HepG2 (cell line): ENCODE data around the gene SLC17A9. TPM values are rescaled to one million over a fixed set of nuclear protein-coding genes. Genes with fewer than 3 reads are reported as not detected.

Experiments used
- ATF2 ChIP-seq: sonication (generic); formaldehyde crosslinking; IDR thresholded peaks from 2 replicates; pipeline ENCODE4 v1.4.0; 2020; ENCODE audit warnings: missing genetic modification reagents
- CBFB ChIP-seq: sonication (generic); formaldehyde crosslinking; IDR thresholded peaks from 2 replicates; pipeline ENCODE4 v1.4.0; 2020; ENCODE audit warnings: missing genetic modification reagents
- GMEB2 ChIP-seq: IDR thresholded peaks from 2 replicates; pipeline ENCODE4 v1.6.1; 2016; ENCODE audit warnings: missing biosample characterization, missing genetic modification reagents, low read depth
- HNF1B ChIP-seq: sonication (generic); formaldehyde crosslinking; IDR thresholded peaks from 2 replicates; pipeline ENCODE4 v1.5.1; 2020; ENCODE audit warnings: mild to moderate bottlenecking, moderate library complexity, missing genetic modification reagents
- KDM3A ChIP-seq: IDR thresholded peaks from 2 replicates; pipeline ENCODE4 v1.6.1; 2018; ENCODE audit warnings: low read depth, missing compliant biosample characterization
- LRRFIP1 ChIP-seq: sonication (generic); formaldehyde crosslinking; conservative IDR thresholded peaks from 2 replicates; pipeline ENCODE4 v1.4.0; 2020; ENCODE audit warnings: missing genetic modification reagents
- MXD3 ChIP-seq: IDR thresholded peaks from 2 replicates; pipeline ENCODE4 v1.6.1; 2016; ENCODE audit warnings: mild to moderate bottlenecking, missing biosample characterization, missing genetic modification reagents
- TGIF2 ChIP-seq: IDR thresholded peaks from 2 replicates; pipeline ENCODE4 v1.6.1; 2016; ENCODE audit warnings: control low read depth, missing compliant biosample characterization
- ZBED4 ChIP-seq: sonication (generic); formaldehyde crosslinking; IDR thresholded peaks from 2 replicates; pipeline ENCODE4 v1.4.0; 2020; ENCODE audit warnings: missing genetic modification reagents, borderline replicate concordance
- ZNF512 ChIP-seq: sonication (generic); formaldehyde crosslinking; IDR thresholded peaks from 2 replicates; pipeline ENCODE4 v1.4.0; 2020; ENCODE audit warnings: mild to moderate bottlenecking, missing genetic modification reagents
- ZNF580 ChIP-seq: IDR thresholded peaks from 2 replicates; pipeline ENCODE4 v1.6.1; 2016; ENCODE audit warnings: low read depth, borderline replicate concordance
- ZNF841 ChIP-seq: sonication (generic); formaldehyde crosslinking; IDR thresholded peaks from 2 replicates; pipeline ENCODE4 v1.8.1; 2023; ENCODE audit warnings: missing genetic modification reagents, borderline replicate concordance
- polyA plus RNA-seq, 8 experiments: library from polyadenylated mRNA; depleted of rRNA in 3 of 8; stranded (reverse) in 7 of 8; unstranded in 1 of 8; fragments of >200 nt; fragmentation: Illumina TruSeq in 4 of 8; extraction: Trizol in 4 of 8; gene quantifications; 2 replicates each; pipeline versions ENCODE4 v1.2.1 to v1.2.3, GENCODE V29; 2011 to 2016; ENCODE audit warnings: low read depth in 4 of 8, missing spikeins in 1 of 8, mixed read lengths in 1 of 8; ENCODE audit not compliant: insufficient read depth in 1 of 8
- total RNA-seq, 5 experiments: library from RNA; depleted of rRNA; stranded (reverse); fragments of >200 nt; fragmentation: Illumina TruSeq; extraction: Trizol; gene quantifications; 2 replicates each; pipeline ENCODE4 v1.2.3, GENCODE V29; 2016; ENCODE audit warnings: low read depth in 1 of 5

SLC17A9 gene
- total and polyA plus RNA-seq, 2 of the 13 experiments (the other 11 are each of a cell fraction or from before 2014, with no cell fraction given), result 110 to 191 TPM

GRCh38 chr20:62926229-62927127, 26.0 kb upstream of the SLC17A9 start, which contains the start of gene DIDO1 (continued):
- TF ChIP-seq ATF2 (CRISPR knock-in tag), result peak; percentile 75; the same call in 1 of the 2 replicates
- peak; percentile 21; the same call in 1 of the 2 replicates for TF ChIP-seq ZBED4
- no peak; the same call in 1 of the 2 replicates for TF ChIP-seq ZNF841 (CRISPR knock-in tag)
- peak; percentile 89 for TF ChIP-seq CBFB (CRISPR knock-in tag)
- peak; percentile 90; the same call in 1 of the 2 replicates for TF ChIP-seq ZNF580 (CRISPR knock-in tag)
- no peak for TF ChIP-seq HNF1B (CRISPR knock-in tag)
- no peak for TF ChIP-seq GMEB2 (CRISPR knock-in tag)
- TF ChIP-seq KDM3A (CRISPR knock-in tag), result peak; percentile 41; the same call in 1 of the 2 replicates
- no peak for TF ChIP-seq ZNF512 (CRISPR knock-in tag)
- TF ChIP-seq LRRFIP1 (CRISPR knock-in tag), result no peak
- peak; percentile 94 for TF ChIP-seq TGIF2 (CRISPR knock-in tag)
- TF ChIP-seq MXD3 (CRISPR knock-in tag), result peak; percentile 11; the same call in 1 of the 2 replicates
